HG02885 (cell line): ENCODE data around the gene PNMA6A.
A peak's percentile ranks its signal among the peaks of the same experiment; 100 is the strongest.
"Not testable (repeated sequence)": the region's sequence is repeated elsewhere in the genome, so short reads cannot be mapped to it uniquely, and the experiment has no call there.

Experiments
- ATAC-seq: cut with Tn5 transposase; IDR thresholded peaks from one replicate; pipeline ENCODE4 v1.9.1; 2021; ENCODE audit warnings: mild to moderate bottlenecking; ENCODE audit not compliant: unreplicated experiment, poor library complexity

PNMA6A gene

DNA sequence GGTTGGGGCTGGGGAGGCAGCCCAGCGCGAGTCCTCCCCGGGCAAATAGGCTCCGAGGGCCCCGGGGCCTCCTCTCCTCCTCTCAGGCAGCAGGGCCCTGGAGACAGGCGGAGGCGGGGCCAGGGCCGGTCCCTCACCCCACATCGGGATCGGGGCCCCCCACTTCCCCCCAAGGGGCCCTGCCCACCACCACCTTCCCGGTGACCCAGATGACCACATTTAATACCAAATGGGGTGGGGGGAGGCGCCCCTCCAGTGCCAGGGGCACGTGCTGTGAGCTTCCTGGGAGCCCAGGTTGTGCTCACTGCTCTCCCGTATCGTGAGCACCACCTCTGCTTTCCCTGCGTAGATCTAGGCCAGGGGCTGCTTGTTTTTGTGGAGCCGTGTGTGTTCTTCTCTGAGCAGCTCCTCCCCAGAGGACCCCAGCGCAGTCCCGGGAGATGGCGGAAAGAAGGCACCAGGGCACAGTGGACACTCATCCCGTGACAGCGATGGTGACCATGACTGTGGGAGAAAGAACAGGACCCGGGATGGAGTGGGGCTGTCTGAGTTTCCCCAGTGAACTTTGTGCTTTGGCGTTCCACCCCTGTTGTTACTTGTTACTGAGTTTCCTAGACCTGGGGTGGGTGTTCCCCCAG, 2.1 kb downstream of the PNMA6A start:
- ATAC-seq: no peak

DNA sequence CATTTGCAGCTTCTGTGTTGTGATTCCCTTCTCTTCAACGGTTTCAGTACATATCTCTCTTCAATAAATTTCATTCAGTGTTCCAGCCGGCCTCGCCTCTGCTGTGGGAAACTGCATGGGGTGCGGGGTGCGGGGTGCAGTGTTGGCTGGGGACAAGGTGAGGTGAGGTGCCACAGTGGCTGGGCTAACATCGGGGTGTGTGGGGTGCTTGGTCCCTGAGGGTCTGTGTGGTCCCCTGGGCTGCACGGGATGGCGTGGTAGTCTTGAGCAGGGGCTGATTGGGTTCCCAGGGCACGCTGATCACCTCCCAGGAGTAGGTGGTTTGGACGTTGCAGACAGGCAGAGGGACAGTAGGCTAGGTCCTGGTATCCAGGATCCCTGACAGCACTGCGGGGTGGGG, 2.7 kb downstream of the PNMA6A start:
- ATAC-seq: no peak

DNA sequence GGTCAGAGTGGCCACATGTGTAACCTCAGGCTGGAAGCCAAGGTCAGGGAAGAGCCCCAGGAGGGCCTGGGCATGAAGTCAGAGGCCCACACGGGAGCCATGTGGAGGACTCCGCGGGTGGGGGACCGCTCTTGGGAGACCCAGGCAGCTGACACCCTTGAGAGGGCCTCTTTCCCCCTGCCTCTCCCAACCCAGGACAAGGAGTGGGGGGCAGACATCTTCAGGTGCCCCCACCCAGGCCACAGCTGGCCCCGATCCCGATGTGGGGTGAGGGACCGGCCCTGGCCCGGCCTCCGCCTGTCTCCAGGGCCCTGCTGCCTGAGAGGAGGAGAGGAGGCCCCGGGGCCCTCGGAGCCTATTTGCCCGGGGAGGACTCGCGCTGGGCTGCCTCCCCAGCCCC, 3.1 kb downstream of the PNMA6A start:
- ATAC-seq: no peak

DNA sequence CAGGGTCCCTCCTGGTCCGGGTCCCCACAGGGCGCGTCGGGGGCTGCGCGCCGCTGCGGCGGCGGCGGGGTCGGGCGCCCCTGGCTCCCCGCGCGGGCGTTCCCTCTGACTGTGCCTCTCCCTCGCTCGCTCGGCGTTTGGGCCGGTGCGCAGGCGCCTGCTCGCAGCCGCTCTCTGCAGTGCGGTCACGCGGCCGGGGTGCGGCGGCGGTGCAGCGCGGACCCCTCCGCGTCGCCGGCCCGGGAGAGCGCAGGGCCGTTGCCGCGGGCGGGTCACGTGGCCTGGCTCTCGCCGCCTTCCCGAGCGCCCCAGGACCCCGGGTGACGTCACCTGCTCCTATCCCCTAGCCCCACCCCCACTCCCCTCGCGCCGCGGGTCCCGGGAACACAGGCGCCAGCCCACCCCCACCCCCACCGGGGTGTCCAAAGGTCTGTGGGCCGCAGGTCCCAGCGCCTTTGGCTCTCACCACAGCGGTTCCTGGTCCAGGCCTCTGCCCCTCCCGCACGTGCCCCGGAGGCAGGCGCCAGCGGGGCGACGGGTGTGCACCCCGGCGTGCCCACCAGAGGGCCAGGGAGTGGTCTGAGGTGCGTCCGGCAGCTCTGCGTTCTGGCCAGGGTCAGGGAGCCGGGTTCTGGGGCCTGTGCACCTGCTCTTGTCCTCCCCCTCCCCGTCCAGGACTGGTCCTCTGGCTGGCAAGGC, 5.3 kb downstream of the PNMA6A start:
- ATAC-seq: peak; percentile 49

DNA sequence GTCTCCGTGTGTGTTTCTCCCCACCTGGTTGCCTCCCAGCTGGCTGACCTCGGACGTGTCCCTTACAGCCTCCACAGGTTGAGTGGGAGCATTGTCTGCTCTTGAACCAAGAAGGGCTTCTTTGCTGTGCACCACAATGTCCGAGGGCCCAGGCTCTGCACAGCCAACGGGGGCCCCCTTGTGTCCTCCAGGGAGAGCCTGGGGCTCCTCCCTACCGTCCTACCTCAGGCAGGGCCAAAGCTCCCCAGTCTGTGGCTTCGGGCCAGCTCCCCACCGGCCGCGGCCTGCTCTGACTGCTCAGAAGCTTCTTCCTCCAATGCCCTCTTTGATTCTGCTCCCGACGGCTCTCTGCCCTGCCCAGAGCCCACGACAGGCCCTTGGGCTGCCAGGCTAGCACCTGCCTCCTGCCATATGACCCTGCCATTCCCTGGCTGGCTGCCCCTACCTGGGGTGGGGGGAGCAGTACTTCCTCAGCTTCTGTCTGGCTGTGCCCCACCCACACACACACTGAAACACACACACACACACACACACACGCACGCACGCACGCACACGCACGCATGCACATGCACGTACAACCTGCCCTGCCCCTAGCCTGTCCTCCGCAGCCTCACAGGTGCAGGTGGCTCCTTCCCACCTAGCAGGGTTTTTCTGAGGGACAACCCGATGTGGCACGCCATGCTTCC, 11.1 kb downstream of the PNMA6A start:
- ATAC-seq: not testable (repeated sequence)

DNA sequence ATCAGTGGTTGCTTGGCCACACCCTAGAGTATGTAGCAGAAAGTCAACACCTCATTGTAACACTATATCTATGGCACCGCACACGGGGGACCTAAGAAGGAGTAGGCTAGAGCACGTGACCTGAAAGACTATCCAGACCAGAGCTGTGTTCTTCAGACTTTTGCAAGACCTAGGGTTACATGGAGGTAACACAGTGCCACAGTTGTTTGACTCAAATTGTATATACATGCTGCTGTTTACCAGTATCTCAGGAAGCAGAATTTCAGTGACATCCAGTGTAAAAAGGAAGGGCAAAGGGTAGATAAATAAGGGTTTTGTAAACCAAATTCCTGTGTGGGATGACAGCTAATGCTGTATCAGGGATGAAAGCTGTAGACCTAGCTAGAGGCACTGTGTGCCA, 30.2 kb downstream of the PNMA6A start:
- ATAC-seq: no peak

DNA sequence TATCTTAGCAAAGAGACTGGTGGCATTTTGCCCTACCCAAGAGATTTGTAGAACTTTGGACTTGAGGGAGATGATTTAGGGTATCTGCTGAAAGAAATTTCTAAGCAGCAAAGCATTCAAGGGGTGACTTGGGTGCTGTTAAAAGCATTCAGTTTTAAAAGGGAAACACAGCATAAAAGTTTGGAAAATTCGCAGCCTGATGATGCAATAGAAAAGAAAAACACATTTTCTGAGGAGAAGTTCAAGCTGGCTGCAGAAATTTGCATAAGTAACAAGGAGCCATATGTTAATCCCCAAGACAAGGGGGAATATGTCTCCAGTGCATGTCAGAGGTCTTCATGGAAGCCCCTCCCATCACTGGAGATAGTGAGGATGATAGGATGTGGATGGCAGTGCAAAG, 32.7 kb downstream of the PNMA6A start:
- ATAC-seq: not testable (repeated sequence)

DNA sequence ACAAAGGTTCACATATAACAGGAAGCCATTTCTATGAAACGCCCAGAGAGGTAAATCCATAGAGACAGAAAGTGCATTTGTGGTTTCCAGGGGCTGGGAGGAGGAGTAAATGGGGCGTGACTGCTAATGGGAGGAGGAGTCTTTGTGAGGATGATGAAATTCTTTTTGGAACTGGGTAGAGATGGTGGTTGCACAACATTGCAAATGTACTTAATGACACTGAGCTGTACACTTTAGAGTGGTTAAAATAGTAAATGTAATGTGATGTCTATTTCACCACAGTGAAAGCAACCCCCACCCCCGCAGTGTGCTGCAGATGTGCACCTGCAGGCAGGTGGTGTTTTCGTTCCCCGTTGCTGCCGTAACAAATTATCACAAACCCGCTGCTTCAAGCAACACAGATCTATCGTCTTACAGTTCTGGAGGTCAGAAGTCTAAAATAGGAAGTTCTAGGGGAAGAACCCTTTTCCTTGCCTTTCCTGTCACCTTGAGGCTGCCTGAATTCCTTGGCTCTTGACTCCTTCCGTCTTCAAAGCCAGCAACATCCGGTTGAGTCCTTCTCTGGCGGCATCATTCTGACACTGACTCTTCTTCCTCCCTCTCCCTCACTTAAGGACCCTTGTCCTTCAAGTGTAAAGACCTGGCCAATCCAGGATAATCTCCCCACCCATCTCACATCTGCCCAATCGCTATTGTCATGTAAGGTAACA, 34.0 kb downstream of the PNMA6A start:
- ATAC-seq: peak; percentile 69

DNA sequence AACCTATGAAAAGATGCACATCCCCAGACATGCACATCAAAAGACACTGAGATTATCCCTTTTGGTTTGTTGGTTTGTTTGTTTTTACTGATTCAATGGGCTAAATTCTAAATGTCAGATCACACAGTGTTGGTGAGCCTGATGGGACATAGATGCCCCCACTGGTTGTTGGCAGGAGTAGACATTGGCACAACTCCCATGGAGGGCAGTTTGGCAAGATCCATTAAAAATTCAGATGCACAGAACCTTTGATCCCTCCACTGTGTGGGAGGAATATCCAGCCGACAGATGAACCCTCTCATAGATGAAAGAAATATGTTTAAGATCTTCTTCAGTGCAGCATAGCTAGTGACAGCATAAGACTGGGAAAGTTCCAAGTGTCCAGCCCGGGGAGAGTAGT, 38.5 kb downstream of the PNMA6A start:
- ATAC-seq: not testable (repeated sequence)

DNA sequence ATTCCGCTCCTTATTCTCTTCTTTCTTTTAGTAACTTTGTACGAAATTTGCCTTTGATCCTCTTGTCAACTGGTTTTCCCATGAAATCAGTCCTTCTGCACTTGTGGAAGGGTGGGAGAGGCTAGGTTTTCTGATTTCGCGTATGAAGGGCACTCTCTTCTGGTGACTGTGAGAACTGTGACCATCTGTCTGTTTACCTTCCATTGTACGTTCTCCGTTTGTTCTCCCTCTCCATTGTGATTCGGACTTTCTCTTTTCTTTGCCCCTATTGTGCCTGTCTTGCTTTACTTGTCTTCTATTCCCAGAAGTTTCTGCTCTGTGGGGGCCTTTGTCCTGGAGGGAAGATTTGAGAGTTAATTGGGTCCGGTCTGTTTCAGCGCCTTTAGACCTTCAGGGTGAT, 41.6 kb downstream of the PNMA6A start:
- ATAC-seq: not testable (repeated sequence)

DNA sequence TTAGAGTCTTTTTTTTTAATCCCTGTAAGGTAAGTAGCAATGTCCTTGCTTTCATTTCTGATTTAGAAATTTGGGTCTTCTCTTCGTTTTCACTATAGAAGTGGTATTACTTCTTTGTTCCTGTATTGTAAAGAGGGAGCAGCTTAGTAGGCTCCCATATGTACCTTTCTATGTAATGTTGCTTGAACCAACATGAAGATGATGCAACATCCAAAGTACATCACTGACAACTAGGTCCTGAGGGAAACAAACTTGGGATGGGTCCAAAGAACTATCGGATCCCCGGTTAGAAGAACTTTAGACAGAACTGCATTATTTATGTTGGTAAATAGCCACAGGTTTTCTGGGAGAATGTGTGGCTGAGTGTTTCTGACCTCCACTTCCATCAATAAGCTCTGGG, 45.5 kb downstream of the PNMA6A start:
- ATAC-seq: not testable (repeated sequence)

DNA sequence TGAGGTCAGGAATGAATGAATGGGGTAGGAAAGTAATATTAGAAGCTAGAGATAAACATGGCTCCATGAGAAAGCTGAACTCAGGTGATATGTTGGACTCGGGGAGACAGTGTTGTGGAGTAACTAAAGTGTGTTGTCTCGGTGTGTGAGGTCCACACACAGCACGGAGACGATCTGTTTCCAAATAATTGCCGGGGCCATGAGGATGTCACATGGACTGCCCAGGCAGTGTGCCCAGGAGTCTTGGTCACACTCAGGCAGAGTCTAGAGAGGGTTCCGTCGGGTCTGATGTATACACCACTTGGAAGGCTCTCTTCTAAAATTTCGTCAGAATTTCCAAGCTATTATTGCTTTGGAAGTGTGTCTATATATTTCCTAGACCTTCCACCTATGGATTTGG, 48.0 kb downstream of the PNMA6A start:
- not testable (repeated sequence) for ATAC-seq

DNA sequence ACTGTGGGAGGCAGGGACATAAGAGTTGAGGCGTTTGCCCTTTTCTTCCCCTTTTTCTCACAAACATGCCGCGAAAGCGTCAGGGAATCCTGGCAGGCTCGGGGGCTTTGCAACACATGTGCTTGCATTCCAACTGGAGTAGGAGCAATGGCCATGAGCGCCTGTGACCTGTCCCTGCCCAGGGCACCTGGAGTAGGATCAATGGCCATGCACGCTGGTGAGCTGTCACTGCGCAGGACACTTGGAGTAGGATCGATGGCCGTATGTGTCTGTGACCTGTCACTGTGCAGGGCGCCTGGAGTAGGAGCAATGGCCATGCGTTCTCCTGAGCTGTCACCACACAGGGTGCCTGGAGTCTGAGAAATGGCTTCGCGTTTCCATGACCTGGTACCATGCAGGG, 51.2 kb downstream of the PNMA6A start:
- ATAC-seq: not testable (repeated sequence)
